Activated CD8-positive, alpha-beta memory T cell treated with anti-CD3 and anti-CD28 coated beads for 48 hours (primary cell): ENCODE data around the gene SLC25A46.
"Not testable (repeated sequence)": the region's sequence is repeated elsewhere in the genome, so short reads cannot be mapped to it uniquely, and the experiment has no call there.

ENCODE experiments used
- DNase-seq, 3 experiments: peaks; one replicate each; pipeline ENCODE4 v3.0.0-alpha.2; 2020; ENCODE audit warnings: low read depth in 2 of 3, low spot score in 2 of 3

The SLC25A46 gene

GRCh38 chr5:110754181-110754580 is 15.4 kb downstream of the SLC25A46 start:
- no peak for DNase-seq

DNA sequence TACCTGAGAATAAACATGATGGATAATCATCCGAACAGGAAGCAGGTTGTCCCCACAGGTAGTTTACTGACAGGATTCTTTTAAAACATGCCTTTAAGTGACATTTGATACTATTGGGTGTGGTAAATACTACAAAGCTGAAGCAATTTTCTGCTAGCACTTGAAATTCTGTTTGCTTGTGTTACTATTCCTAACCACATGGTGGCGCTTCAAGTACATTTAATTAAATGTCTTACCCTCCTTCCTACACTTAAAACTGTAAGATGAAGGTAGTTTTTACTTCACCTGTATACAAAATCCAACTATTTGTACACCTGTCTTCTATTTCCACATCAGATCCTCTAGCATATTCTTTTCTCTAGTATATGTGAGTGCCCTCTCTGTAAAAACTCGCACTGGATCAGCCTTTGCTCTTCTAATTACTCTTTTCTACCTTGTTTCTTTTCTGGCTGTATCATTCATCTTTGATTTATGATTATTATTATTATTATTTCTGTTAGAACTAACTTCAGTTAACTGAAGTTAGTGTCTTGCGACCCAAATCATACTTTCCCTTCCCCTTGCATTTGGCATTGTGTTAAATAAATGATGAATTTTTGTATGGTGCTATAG is 18.4 kb downstream of the SLC25A46 start:
- no peak for DNase-seq

- DNase-seq = no peak
Observed at GRCh38 chr5:110760158-110760557, 21.4 kb downstream of the SLC25A46 start.

DNA sequence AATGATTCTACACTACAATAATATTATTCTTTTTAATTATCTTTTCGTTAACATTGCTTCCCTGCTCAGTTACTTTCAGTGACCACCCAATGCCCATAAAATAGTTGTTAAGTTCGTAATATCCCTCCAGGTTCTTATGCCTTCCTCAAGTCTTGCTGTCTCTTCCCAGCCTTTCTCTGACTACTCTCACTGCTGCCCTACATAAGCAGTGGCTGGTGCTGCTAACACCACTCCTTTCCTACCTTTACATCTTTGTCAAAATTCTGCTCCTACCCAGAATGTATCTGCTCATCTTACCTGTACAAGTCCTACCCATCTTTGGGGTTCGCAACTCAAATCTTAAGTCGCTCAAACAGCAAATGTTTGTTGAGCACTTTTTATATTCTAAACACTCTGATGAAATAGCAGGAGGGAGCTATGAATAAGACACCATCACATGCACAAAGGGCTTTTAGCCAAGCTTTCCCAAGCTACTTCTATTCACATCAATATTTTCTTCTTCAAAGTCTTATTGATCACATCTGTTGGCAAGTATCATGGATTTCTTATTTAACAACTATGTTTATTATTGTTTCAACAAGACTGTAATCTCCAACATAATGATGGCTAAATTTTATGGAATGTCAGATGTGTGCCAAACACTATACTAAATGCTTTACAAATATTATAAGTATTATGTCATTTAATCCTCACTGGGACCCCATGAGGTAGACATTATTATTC is 29.5 kb downstream of the SLC25A46 start:
- no peak for DNase-seq

- DNase-seq = no peak
Observed at GRCh38 chr5:110769000-110769681, 30.3 kb downstream of the SLC25A46 start.

- DNase-seq = no peak
Observed at GRCh38 chr5:110770286-110770685, 31.5 kb downstream of the SLC25A46 start.

DNA sequence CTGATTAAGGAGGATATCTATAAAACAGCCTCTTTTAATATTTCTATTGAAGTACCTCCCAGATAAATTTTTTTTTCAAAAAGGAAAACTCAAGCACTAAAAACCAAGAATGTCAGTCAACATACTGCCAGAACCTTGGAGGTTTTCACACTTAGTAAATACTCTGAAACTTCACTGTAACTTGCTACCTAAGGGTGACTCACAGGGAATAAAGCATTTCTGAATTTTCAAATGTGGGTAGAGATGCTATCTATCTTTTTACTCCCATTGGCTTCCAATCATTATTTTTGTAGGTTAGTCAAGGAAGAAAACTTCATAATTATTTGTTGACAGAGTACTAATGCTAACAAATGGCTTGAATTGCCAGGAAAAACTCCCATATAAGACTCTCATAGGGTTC is 46.1 kb downstream of the SLC25A46 start:
- no peak for DNase-seq

DNA sequence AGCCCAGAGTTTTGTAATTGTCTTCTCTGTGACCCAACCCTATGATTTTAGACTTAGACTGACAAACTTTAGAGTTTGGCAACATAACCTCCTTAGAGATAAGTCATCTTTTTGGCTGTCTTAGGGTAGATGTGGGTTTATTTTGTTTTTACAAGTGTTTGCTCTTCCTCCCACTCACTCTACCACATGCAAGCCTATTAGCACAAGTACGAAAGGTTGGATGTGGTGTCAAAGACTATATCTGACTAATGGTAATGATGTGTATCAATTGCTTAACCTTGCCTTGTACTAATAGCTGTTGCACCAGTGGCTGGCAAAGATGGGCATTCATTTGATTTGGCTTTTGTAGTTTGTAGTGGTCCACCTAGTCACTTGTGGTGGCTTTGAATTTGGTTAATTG is 46.5 kb downstream of the SLC25A46 start:
- no peak for DNase-seq

DNA sequence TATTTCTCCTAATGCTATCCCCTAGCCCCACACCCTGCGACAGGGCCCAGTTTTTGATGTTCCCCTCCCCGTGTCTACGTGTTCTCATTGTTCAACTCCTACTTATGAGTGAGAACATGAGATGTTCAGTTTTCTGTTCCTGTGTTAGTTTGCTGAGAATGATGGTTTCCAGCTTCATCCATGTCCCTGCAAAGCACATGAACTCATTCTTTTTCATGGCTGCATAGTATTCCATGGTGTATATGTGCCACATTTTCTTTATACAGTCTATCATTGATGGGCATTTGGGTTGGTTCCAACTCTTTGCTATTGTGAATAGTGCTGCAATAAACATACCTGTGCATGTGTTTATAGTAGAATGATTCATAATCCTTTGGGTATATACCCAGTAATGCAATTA is 49.2 kb downstream of the SLC25A46 start:
- DNase-seq = not testable (repeated sequence)

GRCh38 chr5:110790673-110791072 is 51.9 kb downstream of the SLC25A46 start:
- no peak for DNase-seq

GRCh38 chr5:110802998-110803397 is 64.2 kb downstream of the SLC25A46 start:
- DNase-seq = no peak

- DNase-seq = no peak
Observed at GRCh38 chr5:110803467-110804326, 64.9 kb downstream of the SLC25A46 start.

DNA sequence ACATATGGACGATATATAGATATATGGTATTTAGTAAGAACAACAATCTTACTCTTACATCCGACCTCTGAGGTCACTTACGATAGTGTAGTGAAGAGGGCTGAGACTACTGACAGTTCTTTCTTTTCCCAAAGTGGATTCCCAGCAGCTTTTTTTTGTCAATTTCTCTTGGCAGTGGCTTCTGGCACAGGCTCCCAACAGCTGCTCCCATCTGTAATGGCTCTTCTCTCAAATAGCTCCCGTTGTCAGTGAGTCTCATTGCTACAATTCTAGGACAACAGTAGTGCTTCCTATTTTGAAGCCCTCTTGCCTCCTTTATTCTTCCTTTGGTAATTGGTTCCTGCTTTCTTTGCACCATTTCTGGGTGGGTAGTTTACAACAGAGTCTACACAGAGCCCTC is 68.4 kb downstream of the SLC25A46 start:
- DNase-seq = no peak

DNA sequence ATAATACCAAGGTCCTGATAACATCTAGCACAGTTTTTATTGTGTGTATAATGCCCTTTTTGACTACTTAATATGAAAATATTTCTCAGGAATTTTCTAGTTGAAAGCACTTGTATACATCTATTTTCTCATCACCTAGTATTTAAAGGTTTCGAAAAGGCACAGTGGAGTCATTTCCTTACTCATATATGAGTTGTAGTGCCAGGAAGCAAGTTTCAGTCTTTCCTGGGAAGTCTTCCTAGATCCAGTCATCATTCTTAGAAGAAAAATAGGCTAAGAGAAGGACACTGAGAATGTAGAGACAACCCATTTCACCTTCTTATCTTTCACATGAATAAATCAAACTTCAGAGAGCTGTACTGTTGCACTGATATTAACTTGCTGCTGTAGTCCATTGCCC is 70.2 kb downstream of the SLC25A46 start:
- DNase-seq = no peak
